ENCODE results near the gene NT5DC2. TPM values are rescaled to one million over a fixed set of nuclear protein-coding genes. Genes with fewer than 3 reads are reported as not detected.

The NT5DC2 gene
- total and polyA plus RNA-seq, 2 of the 8 experiments (the other 6 are each of a cell fraction or from before 2014, with no cell fraction given), result 331 to 477 TPM

- DNase-seq (ENCODE audit: low read depth in 1 of 2, low spot score in 2 of 2), result no peak
- H3K23ac ChIP-seq (ENCODE audit: insufficient read length), result no peak overlapping the region
- H2BK20ac ChIP-seq (ENCODE audit: low read length), result no peak overlapping the region
- FAIRE-seq, result no peak
- no peak for TF ChIP-seq CBX5 (IDR thresholded peaks at IDR 0.05; ENCODE audit: low read depth, low read length)
- no peak for TF ChIP-seq POLR2AphosphoS5 (IDR thresholded peaks at IDR 0.05; ENCODE audit: low read depth, low read length)
- no peak for TF ChIP-seq POLR2A (IDR thresholded peaks at IDR 0.05; ENCODE audit: control extremely low read depth in 1 of 2, low read depth in 2 of 2, low read length in 2 of 2)
- TF ChIP-seq SP2 (IDR thresholded peaks at IDR 0.05; ENCODE audit: low read length), result no peak
- no peak for TF ChIP-seq TEAD4 (IDR thresholded peaks at IDR 0.05; ENCODE audit: low read depth, low read length)
- no peak for TF ChIP-seq SIN3A (conservative IDR thresholded peaks at IDR 0.05 in 1 of 2, IDR thresholded peaks at IDR 0.05 in 1 of 2; ENCODE audit: low read depth in 1 of 2, low read length in 2 of 2)
- no peak for TF ChIP-seq CEBPB (IDR thresholded peaks at IDR 0.05; ENCODE audit: low read depth, low read length)
- TF ChIP-seq ZNF274 (IDR thresholded peaks at IDR 0.05; ENCODE audit: borderline replicate concordance, extremely low read depth, low read length), result no peak
- TF ChIP-seq HDAC2 (IDR thresholded peaks at IDR 0.05; ENCODE audit: borderline replicate concordance in 1 of 2, low read depth in 2 of 2, low read length in 2 of 2), result no peak
- TF ChIP-seq SP4 (IDR thresholded peaks at IDR 0.05; ENCODE audit: low read length), result no peak
- TF ChIP-seq RFX5 (IDR thresholded peaks at IDR 0.05; ENCODE audit: borderline replicate concordance, low read depth, low read length), result no peak
- TF ChIP-seq KDM4A (IDR thresholded peaks at IDR 0.05; ENCODE audit: low read depth, low read length, severe bottlenecking), result no peak
- H3K4me2 ChIP-seq (ENCODE audit: insufficient read depth in 1 of 2, low read depth in 2 of 2, low read length in 2 of 2), result no peak overlapping the region
- H3K4me3 ChIP-seq (ENCODE audit: extremely low read depth in 1 of 4, insufficient read depth in 2 of 4, low read depth in 3 of 4, low read length in 4 of 4), result no peak overlapping the region
- peaks cover 0 to 18% of the 10 kb centered on the region in 2 experiments for H4K20me1 ChIP-seq (replicated peaks in 1 of 2; ENCODE audit: control insufficient read depth in 1 of 2, insufficient read depth in 2 of 2, low read length in 2 of 2)
- H3K79me1 ChIP-seq (ENCODE audit: low read depth, low read length), result no peaks in the 10 kb centered on the region
- H2AFZ ChIP-seq (ENCODE audit: low read length), result no peak overlapping the region
- H2BK5ac ChIP-seq (ENCODE audit: low read depth, low read length), result no peak overlapping the region
- 94% methylated on average over 8 of the region's 8 CpGs; no CpG with 5 or more reads in 1 of the 2 experiments for WGBS, 2 experiments (ENCODE audit: extremely low coverage in 1 of 2, insufficient coverage in 1 of 2, insufficient read length in 1 of 2, insufficient replicate concordance in 2 of 2, low coverage in 1 of 2, low lambda C conversion rate in 2 of 2, missing lambda C conversion rate in 1 of 2)
- H3K9ac ChIP-seq (replicated peaks in 1 of 4; ENCODE audit: extremely low read depth in 1 of 4, low read depth in 3 of 4, low read length in 3 of 4), result no peak overlapping the region
- ChIA-PET CTCF (ENCODE audit: partially characterized antibody) (interaction anchor here (0.8 to 1.4 kb wide), 2 partner anchors 14 to 42 kb away, joined by 3 to 4 read pairs; no protein-coding TSS in a partner anchor), POLR2A (ENCODE audit: partially characterized antibody) (interaction anchor here (1.1 to 3.5 kb wide), 3 partner anchors 31 to 165 kb away, joined by 3 to 16 read pairs (median 3); no protein-coding TSS in a partner anchor)
- no peak overlapping the region for H4K5ac ChIP-seq (ENCODE audit: insufficient read length, low read depth, low read length)
- H3K27ac ChIP-seq (ENCODE audit: low read depth, low read length), result no peak overlapping the region
- H3K4me1 ChIP-seq (replicated peaks in 1 of 4; ENCODE audit: control insufficient read depth in 3 of 4, insufficient read depth in 4 of 4, low read length in 3 of 4), result peaks cover 0 to 6% (median 4%) of the 10 kb centered on the region in 4 experiments; a peak in 5 of 7 replicates
- no peaks in the 10 kb centered on the region; the same call in 1 of the 2 replicates for H3K23me2 ChIP-seq (ENCODE audit: low read depth, low read length)
- no peak overlapping the region for H4K91ac ChIP-seq (replicated peaks; ENCODE audit: insufficient read length, low read length)
- peak overlapping the region; percentile 65 for H4K8ac ChIP-seq (ENCODE audit: extremely low read depth, insufficient read depth, low read length)
- H3K18ac ChIP-seq (ENCODE audit: extremely low read depth, low read length), result no peak overlapping the region
- H2AK5ac ChIP-seq (ENCODE audit: low read depth, low read length), result no peak overlapping the region
- H2BK120ac ChIP-seq (replicated peaks; ENCODE audit: low read depth, low read length), result no peak overlapping the region
- H3K4ac ChIP-seq (replicated peaks; ENCODE audit: insufficient read length, low read depth, low read length), result no peak overlapping the region
- H3K79me2 ChIP-seq (ENCODE audit: control insufficient read depth in 1 of 2, insufficient read depth in 2 of 2, low read length in 2 of 2), result no peaks in the 10 kb centered on the region
- no peaks in the 10 kb centered on the region for H3K9me3 ChIP-seq (ENCODE audit: insufficient read depth in 2 of 2, low read depth in 1 of 2, low read length in 1 of 2)
- peaks cover 7 to 34% (median 15%) of the 10 kb centered on the region in 4 experiments; a peak in 5 of 8 replicates for H3K36me3 ChIP-seq (ENCODE audit: control insufficient read depth in 2 of 4, insufficient read depth in 4 of 4, low read length in 3 of 4)
- no peak overlapping the region for H2BK15ac ChIP-seq (ENCODE audit: low read length)
- H3K27me3 ChIP-seq (replicated peaks in 1 of 4; ENCODE audit: control insufficient read depth in 3 of 4, extremely low read depth in 1 of 4, insufficient read depth in 3 of 4, low read length in 3 of 4), result peaks cover 0 to 11% (median 4%) of the 10 kb centered on the region in 4 experiments; a peak in 5 of 7 replicates
- H3K14ac ChIP-seq (ENCODE audit: insufficient read length), result no peak overlapping the region
- H3K56ac ChIP-seq (replicated peaks; ENCODE audit: insufficient read length, low read depth, low read length), result no peak overlapping the region
- H2BK12ac ChIP-seq (ENCODE audit: low read depth, low read length), result no peak overlapping the region
Measured at GRCh38 chr3:52521488-52521824, 12.2 kb downstream of the NT5DC2 start.
